Activated CD4-positive, alpha-beta T cell treated with anti-CD3 and anti-CD28 coated beads for 36 hours (primary cell): Measurements from ENCODE around the gene DNAJC22. TPM values are rescaled to one million over a fixed set of nuclear protein-coding genes. Genes with fewer than 3 reads are reported as not detected.

ENCODE experiments used
- ATAC-seq: fragments of 200-7000 bp; cut with Tn5 transposase; one replicate; pipeline ENCODE4 v1.10.0; 2021; ENCODE audit warnings: mild to moderate bottlenecking, moderate library complexity
- CTCF ChIA-PET: fragments of 350-600 bp; sonication (Branson Sonifier 250); formaldehyde crosslinking; loops from one replicate; lab custom pipeline; 2021; ENCODE audit warnings: antibody characterized with exemption; lab: Charles Lee
- POLR2A ChIA-PET: fragments of 350-600 bp; sonication (Branson Sonifier 250); formaldehyde crosslinking; loops from one replicate; lab custom pipeline; 2021; ENCODE audit warnings: antibody characterized with exemption, inconsistent platforms; lab: Charles Lee
- DNase-seq: peaks from one replicate; pipeline ENCODE4 v3.0.0-alpha.2; 2020
- H3K27ac Mint-ChIP-seq: one replicate; pipeline ENCODE4 v1.8.0; 2021; ENCODE audit warnings: mixed read lengths
- H3K27me3 Mint-ChIP-seq: one replicate; pipeline ENCODE4 v1.8.0; 2021; ENCODE audit warnings: mixed read lengths
- H3K36me3 Mint-ChIP-seq: one replicate; pipeline ENCODE4 v1.8.0; 2021; ENCODE audit warnings: low read depth, mixed read lengths
- H3K4me1 Mint-ChIP-seq: one replicate; pipeline ENCODE4 v1.8.0; 2021; ENCODE audit warnings: mixed read lengths
- H3K4me3 Mint-ChIP-seq: one replicate; pipeline ENCODE4 v1.8.0; 2021; ENCODE audit warnings: mild to moderate bottlenecking, moderate library complexity, mixed read lengths
- H3K9me3 Mint-ChIP-seq: one replicate; pipeline ENCODE4 v1.8.0; 2021; ENCODE audit warnings: low read depth, mixed read lengths
- intact Hi-C, 2 experiments: fragments of 100-400 bp; cut with DNase I in 1 of 2; cut with micrococcal nuclease in 1 of 2; formaldehyde crosslinking; loops; one replicate each; pipeline versions ENCODE4 v1.14.2 to v1.15.1; 2022 to 2024; cut with DNase I, micrococcal nuclease
- total RNA-seq, 2 experiments: library from RNA; stranded (reverse); gene quantifications; one replicate each; pipeline ENCODE4 v1.2.3, GENCODE V29; 2021

The DNAJC22 gene
- total RNA-seq, 2 experiments from 2014 or later, result 0.05 TPM; not detected in 1

- DNase-seq, result peak; percentile 71
- peak; percentile 98 for ATAC-seq
- H3K9me3 Mint-ChIP-seq, result no peaks in the 10 kb centered on the region
- intact Hi-C loops, result loop anchor here (1.0 to 5.0 kb wide), 3 partner anchors 156 to 264 kb away; partner anchors contain the start of gene PRPF40B (in 1 of the 2)
- no peak overlapping the region for H3K27ac Mint-ChIP-seq
- POLR2A ChIA-PET, result interaction anchor here (0.6 to 1.4 kb wide), 5 partner anchors 8 to 345 kb away, joined by 3 to 12 read pairs (median 3); partner anchors contain the start of gene SPATS2
- no peaks in the 10 kb centered on the region for H3K36me3 Mint-ChIP-seq
- H3K4me3 Mint-ChIP-seq, result no peak overlapping the region
- CTCF ChIA-PET, result interaction anchor here (0.5 to 14.1 kb wide), 76 partner anchors 9 to 758 kb away, joined by 3 to 374 read pairs (median 5); partner anchors contain the start of genes C1QL4, DNAJC22, KCNH3 and PRPH
- H3K27me3 Mint-ChIP-seq, result peaks cover 24% of the 10 kb centered on the region
- peaks cover 6% of the 10 kb centered on the region for H3K4me1 Mint-ChIP-seq
Observed at GRCh38 chr12:49358483-49359141, 11.9 kb downstream of the DNAJC22 start.

GRCh38 chr12:49359671-49360070 is 13.0 kb downstream of the DNAJC22 start:
- DNase-seq, result no peak
- no peaks in the 10 kb centered on the region for H3K9me3 Mint-ChIP-seq
- intact Hi-C loops, result loop anchor here in 1 of 2 experiments (5.0 kb wide), 1 partner anchor 263 kb away; the partner anchor contains the start of gene PRPF40B
- H3K4me3 Mint-ChIP-seq, result no peak overlapping the region
- CTCF ChIA-PET, result interaction anchor here (0.6 to 14.1 kb wide), 29 partner anchors 9 to 345 kb away, joined by 3 to 374 read pairs (median 5); partner anchors contain the start of genes C1QL4 and SPATS2
- no peak for ATAC-seq
- H3K27me3 Mint-ChIP-seq, result peaks cover 21% of the 10 kb centered on the region
- H3K4me1 Mint-ChIP-seq, result peaks cover 6% of the 10 kb centered on the region
- no peaks in the 10 kb centered on the region for H3K36me3 Mint-ChIP-seq
- POLR2A ChIA-PET, result interaction anchor here (0.9 to 1.1 kb wide), 2 partner anchors 37 to 155 kb away, joined by 3 read pairs; no protein-coding TSS in a partner anchor
- H3K27ac Mint-ChIP-seq, result no peak overlapping the region

DNA sequence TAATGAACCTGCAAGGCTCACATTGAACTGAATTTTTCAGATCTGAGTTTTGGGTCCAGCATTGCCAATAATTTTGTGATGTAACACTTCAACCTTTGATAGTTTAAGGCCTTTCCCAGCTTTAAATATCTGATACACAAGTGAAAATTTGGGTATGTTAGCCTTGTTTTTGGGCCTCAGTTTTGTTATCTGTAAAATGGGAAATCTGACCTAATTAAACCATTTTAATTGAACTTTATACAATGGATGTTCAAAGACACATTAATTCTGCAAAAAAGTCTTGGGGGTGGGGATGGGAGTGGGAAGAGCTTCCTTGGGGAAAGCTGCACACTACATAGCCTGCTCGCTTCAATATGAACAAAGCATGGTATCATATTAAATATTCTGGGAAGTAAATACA is 15.4 kb downstream of the DNAJC22 start:
- ChIA-PET POLR2A (no interaction called here), CTCF (interaction anchor here (1.0 to 14.1 kb wide), 7 partner anchors 8 to 215 kb away, joined by 3 to 374 read pairs (median 4); partner anchors contain the start of gene DNAJC22)
- DNase-seq (no peak), ATAC-seq (no peak)
- Mint-ChIP-seq H3K9me3 (no peaks in the 10 kb centered on the region), H3K27me3 (peaks cover 16% of the 10 kb centered on the region), H3K4me3 (no peak overlapping the region), H3K36me3 (no peaks in the 10 kb centered on the region), H3K27ac (no peak overlapping the region), H3K4me1 (peaks cover 9% of the 10 kb centered on the region)
- intact Hi-C loops, result no loop called here

DNA sequence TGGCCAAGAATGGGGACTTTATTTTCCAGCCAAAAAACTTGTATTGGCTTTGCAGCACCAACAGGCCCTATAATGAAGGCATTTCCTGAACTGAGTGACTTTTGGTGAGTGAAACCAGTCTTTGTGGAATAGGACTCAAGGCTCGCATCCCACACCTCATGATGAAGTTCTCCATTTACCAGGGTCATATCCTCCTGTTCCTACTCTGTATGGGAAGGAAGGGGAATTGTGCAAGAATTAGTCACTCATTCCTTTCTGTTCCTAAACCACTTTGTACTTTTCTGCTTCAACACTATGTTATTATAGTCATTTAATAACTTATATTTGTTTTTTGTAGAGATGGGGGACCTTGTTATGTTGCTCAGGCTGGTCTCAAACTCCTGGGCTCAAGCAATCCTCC is 18.3 kb downstream of the DNAJC22 start:
- Mint-ChIP-seq H3K27me3 (peaks cover 2% of the 10 kb centered on the region), H3K4me1 (peaks cover 25% of the 10 kb centered on the region), H3K4me3 (peak overlapping the region; percentile 97), H3K36me3 (no peaks in the 10 kb centered on the region), H3K27ac (no peak overlapping the region), H3K9me3 (no peaks in the 10 kb centered on the region)
- ATAC-seq (no peak), DNase-seq (no peak)
- ChIA-PET CTCF (interaction anchor here (0.6 to 14.1 kb wide), 7 partner anchors 12 to 437 kb away, joined by 3 to 374 read pairs (median 6); partner anchors contain the start of genes DNAJC22 and TROAP), POLR2A (interaction anchor here (3.1 kb wide), 1 partner anchor 376 kb away, joined by 10 read pairs; the partner anchor contains the start of gene TMBIM6)
- intact Hi-C loops, result loop anchor here in 1 of 2 experiments (5.0 kb wide), 1 partner anchor 202 kb away; the partner anchor contains the start of gene MCRS1

DNA sequence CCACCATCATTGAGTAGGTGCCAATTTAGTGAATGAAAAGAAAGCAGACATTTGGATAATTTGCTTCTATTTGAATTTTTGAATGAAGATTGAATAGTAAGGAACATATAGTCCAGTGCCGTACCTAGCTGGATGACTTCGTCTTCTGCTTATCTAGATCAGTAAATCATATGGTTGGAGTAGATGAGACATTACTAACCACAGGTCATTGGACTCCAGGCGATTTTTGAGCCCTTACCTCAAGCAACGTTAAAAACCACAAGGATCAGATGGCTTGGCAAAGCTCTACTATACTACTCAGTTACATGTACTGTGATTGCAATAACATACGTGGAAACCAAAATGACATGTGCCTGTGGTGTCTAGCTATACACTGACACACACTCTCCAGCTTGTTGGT is 18.9 kb downstream of the DNAJC22 start:
- no peaks in the 10 kb centered on the region for H3K9me3 Mint-ChIP-seq
- CTCF ChIA-PET, result interaction anchor here (1.1 to 14.1 kb wide), 11 partner anchors 7 to 148 kb away, joined by 3 to 374 read pairs (median 6); partner anchors contain the start of genes DNAJC22, PRPH and TROAP
- POLR2A ChIA-PET, result interaction anchor here (1.2 to 3.1 kb wide), 3 partner anchors 43 to 500 kb away, joined by 4 to 10 read pairs (median 10); partner anchors contain the start of genes RND1, TMBIM6 and TROAP
- H3K4me1 Mint-ChIP-seq, result peaks cover 25% of the 10 kb centered on the region
- no peak for DNase-seq
- peak overlapping the region; percentile 99 for H3K27ac Mint-ChIP-seq
- no peak for ATAC-seq
- intact Hi-C loops, result loop anchor here in 1 of 2 experiments (5.0 kb wide), 1 partner anchor 202 kb away; the partner anchor contains the start of gene MCRS1
- peaks cover 2% of the 10 kb centered on the region for H3K27me3 Mint-ChIP-seq
- peak overlapping the region; percentile 97 for H3K4me3 Mint-ChIP-seq
- H3K36me3 Mint-ChIP-seq, result no peaks in the 10 kb centered on the region

DNA sequence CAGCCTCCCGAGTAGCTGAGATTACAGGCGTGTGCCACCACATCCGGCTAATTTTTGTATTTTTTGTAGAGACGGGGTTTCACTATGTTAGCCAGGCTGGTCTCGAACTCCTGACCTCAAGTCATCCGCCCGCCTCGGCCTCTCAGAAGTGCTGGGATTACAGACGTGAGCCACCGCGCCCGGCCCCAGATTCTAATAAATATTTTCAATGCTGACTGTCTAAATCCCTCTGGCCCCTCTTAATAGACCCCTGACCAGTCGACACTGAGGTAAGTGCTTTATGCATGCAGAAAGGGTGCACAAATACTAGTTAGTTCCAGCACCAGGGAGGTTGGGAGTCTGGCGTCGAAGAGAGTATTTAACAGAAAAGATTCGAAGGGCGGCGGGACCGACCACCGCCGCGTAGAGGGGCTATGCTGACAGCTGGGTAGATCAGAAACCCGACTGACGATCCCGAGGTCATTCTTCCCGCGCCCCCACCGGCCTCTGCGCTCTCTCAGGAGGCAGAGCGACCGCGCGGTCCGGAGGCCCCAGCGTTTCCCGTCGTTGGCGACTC is 19.5 kb downstream of the DNAJC22 start:
- peak; percentile 37 for DNase-seq
- POLR2A ChIA-PET, result interaction anchor here (0.7 to 3.1 kb wide), 9 partner anchors 8 to 500 kb away, joined by 3 to 12 read pairs (median 6); partner anchors contain the start of genes DNAJC22, RND1, TMBIM6 and TROAP
- Mint-ChIP-seq H3K36me3 (peaks cover 2% of the 10 kb centered on the region), H3K9me3 (no peaks in the 10 kb centered on the region), H3K4me3 (peak overlapping the region; percentile 97), H3K4me1 (peaks cover 25% of the 10 kb centered on the region), H3K27ac (peak overlapping the region; percentile 99), H3K27me3 (peaks cover 2% of the 10 kb centered on the region)
- ATAC-seq, result peak; percentile 11
- CTCF ChIA-PET, result interaction anchor here (0.6 to 14.1 kb wide), 21 partner anchors 8 to 1144 kb away, joined by 3 to 374 read pairs (median 6); partner anchors contain the start of genes DNAJC22, PRPH and TROAP
- intact Hi-C loops, result loop anchor here (2.0 to 5.0 kb wide), 2 partner anchors 177 to 201 kb away; partner anchors contain the start of genes MCRS1 (in 1 of the 2) and TUBA1A (in 1 of the 2)

- ChIA-PET POLR2A (interaction anchor here (0.6 to 3.1 kb wide), 14 partner anchors 8 to 537 kb away, joined by 3 to 12 read pairs (median 5); partner anchors contain the start of genes DNAJC22, RND1, TMBIM6 and TROAP), CTCF (interaction anchor here (0.6 to 14.1 kb wide), 28 partner anchors 9 to 1144 kb away, joined by 3 to 374 read pairs (median 4); partner anchors contain the start of genes DNAJC22, MCRS1, PRPH and TROAP)
- DNase-seq (peak; percentile 94), ATAC-seq (peak; percentile 86)
- Mint-ChIP-seq H3K9me3 (no peaks in the 10 kb centered on the region), H3K27ac (peak overlapping the region; percentile 99), H3K4me1 (peaks cover 25% of the 10 kb centered on the region), H3K27me3 (no peaks in the 10 kb centered on the region), H3K36me3 (peaks cover 2% of the 10 kb centered on the region), H3K4me3 (peak overlapping the region; percentile 97)
- intact Hi-C loops, result loop anchor here (1.0 to 5.0 kb wide), 9 partner anchors 44 to 374 kb away; partner anchors contain the start of genes MCRS1 (in 2 of the 2), FMNL3 (in 1 of the 2), PRPF40B (in 1 of the 2) and TMBIM6 (in 1 of the 2)
Observed at GRCh38 chr12:49366652-49367380, 20.1 kb downstream of the DNAJC22 start.

DNA sequence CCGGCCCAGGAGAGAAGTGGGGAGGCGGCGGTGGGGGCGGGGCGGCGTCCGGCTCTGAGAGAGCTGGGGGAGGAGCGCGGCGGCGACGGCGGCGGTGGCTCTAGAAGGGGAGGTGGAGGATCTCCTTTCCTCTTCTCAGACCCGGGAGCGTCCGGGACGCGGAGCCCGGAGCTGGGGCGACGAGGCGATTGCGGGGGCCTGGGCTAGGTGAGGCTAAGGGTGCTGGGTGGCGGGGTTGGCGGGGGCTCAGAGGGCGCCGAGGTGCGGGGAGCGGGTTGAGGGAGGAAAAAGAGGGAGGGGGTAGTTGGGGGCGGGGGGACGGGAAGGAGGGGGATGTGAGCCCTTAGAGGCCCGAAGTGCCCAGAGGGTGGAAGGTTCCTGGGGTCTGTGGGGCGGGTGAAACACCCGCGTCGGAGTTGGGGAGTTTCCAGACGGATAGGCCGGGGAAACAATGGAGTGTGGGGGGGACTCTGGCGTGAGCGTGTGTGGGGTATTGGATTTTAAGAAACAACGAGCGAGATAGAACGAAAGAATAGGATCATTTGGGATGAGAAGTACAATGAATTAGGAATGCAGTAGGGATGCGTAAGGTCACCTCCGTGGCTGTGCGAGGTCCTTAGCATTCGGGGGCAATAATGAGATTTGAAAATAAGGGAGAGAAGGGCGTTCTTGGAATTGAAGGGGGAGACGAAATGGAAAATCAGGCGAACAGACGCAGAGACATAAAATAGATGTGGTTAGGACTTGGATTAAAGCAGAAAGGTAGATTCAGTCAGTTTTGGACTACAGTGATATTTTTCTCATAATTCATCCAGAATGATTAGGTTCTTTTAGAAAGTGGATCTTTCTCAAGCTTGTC is 20.9 kb downstream of the DNAJC22 start, which contains the start of gene SPATS2:
SPATS2 (plus strand) TSS at position 82 of the 859 bp plus-strand sequence. CDS start 93,551 bp downstream, outside the sequence.
- Mint-ChIP-seq H3K27me3 (no peaks in the 10 kb centered on the region), H3K27ac (peak within 1 kb of the TSS; percentile 99), H3K4me3 (peak within 1 kb of the TSS; percentile 97), H3K36me3 (peaks cover 2% of the 10 kb centered on the region), H3K9me3 (no peaks in the 10 kb centered on the region), H3K4me1 (peaks cover 25% of the 10 kb centered on the region)
- ChIA-PET POLR2A (interaction anchor here (0.6 to 3.1 kb wide), 11 partner anchors 9 to 537 kb away, joined by 3 to 12 read pairs (median 6); partner anchors contain the start of genes DNAJC22, TMBIM6 and TROAP), CTCF (interaction anchor here (0.7 to 14.1 kb wide), 21 partner anchors 10 to 321 kb away, joined by 3 to 374 read pairs (median 6); partner anchors contain the start of genes DNAJC22, PRPH and TROAP)
- intact Hi-C loops, result loop anchor here (1.0 to 5.0 kb wide), 9 partner anchors 44 to 374 kb away; partner anchors contain the start of genes MCRS1 (in 2 of the 2), FMNL3 (in 1 of the 2), PRPF40B (in 1 of the 2) and TMBIM6 (in 1 of the 2)
- no peak for ATAC-seq
- DNase-seq, result no peak

DNA sequence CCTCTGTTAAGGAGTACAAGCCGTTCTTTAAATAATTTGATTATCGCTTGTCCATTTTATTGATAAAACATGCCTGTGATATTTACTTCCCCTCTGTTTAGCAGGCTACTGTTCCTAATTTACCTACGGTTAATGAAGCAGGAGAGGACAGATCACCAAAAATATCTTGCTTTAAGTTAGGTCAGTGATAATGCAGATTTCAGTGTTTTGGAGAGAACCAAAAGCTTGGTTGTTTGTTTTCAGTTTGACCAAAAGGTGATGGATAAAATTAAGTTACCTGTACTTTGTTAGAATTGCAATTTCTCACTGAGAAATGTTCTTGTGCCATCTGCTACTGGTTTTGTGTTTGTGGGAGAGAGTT is 21.5 kb downstream of the DNAJC22 start:
- Mint-ChIP-seq H3K4me3 (peak overlapping the region; percentile 97), H3K27ac (no peak overlapping the region), H3K36me3 (peaks cover 2% of the 10 kb centered on the region), H3K4me1 (peaks cover 25% of the 10 kb centered on the region), H3K9me3 (no peaks in the 10 kb centered on the region), H3K27me3 (no peaks in the 10 kb centered on the region)
- intact Hi-C loops, result loop anchor here in 1 of 2 experiments (5.0 kb wide), 1 partner anchor 199 kb away; the partner anchor contains the start of gene MCRS1
- ChIA-PET CTCF (interaction anchor here (0.8 to 14.1 kb wide), 5 partner anchors 9 to 321 kb away, joined by 3 to 374 read pairs (median 7); no protein-coding TSS in a partner anchor), POLR2A (interaction anchor here (3.1 kb wide), 1 partner anchor 373 kb away, joined by 10 read pairs; the partner anchor contains the start of gene TMBIM6)
- no peak for ATAC-seq
- no peak for DNase-seq
